Testis (tissue), 2 donors: ENCODE data around the gene NCAM1.

Experiments used
- POLR2A ChIP-seq: fragments of 450-650 bp; IDR thresholded peaks from one replicate; pipeline ENCODE4 v1.6.1; 2017; ENCODE audit warnings: antibody characterized with exemption, mild to moderate bottlenecking, moderate library complexity
- TF ChIP-seq, protein P1 (sequence below), 3 experiments: fragments of 450-650 bp in 2 of 3; fragments of 200-600 bp in 1 of 3; sonication (generic) in 1 of 3; IDR thresholded peaks; one replicate each; pipeline ENCODE4 v1.5.1; 2016 to 2019; ENCODE audit warnings: antibody characterized with exemption in 3 of 3, mild to moderate bottlenecking in 2 of 3, moderate library complexity in 1 of 3

GRCh38 chr11:113163291-113164030 lies 202.2 kb downstream of the NCAM1 start:
- no peak for TF ChIP-seq POLR2A
- TF ChIP-seq, protein P1, sequence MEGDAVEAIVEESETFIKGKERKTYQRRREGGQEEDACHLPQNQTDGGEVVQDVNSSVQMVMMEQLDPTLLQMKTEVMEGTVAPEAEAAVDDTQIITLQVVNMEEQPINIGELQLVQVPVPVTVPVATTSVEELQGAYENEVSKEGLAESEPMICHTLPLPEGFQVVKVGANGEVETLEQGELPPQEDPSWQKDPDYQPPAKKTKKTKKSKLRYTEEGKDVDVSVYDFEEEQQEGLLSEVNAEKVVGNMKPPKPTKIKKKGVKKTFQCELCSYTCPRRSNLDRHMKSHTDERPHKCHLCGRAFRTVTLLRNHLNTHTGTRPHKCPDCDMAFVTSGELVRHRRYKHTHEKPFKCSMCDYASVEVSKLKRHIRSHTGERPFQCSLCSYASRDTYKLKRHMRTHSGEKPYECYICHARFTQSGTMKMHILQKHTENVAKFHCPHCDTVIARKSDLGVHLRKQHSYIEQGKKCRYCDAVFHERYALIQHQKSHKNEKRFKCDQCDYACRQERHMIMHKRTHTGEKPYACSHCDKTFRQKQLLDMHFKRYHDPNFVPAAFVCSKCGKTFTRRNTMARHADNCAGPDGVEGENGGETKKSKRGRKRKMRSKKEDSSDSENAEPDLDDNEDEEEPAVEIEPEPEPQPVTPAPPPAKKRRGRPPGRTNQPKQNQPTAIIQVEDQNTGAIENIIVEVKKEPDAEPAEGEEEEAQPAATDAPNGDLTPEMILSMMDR (IDR thresholded peaks at IDR 0.05) = no peak
